Trophoblast cell (in vitro differentiated cells and primary cell): Measurements from ENCODE around the gene FBXL17.

Experiments used
- DNase-seq, 2 donors: peaks; one replicate each; pipeline ENCODE4 v3.0.0-alpha.2; 2016
- H2AFZ ChIP-seq: 2 replicates; pipeline ENCODE4 v1.6.1; 2013; ENCODE audit warnings: low read length, moderate library complexity, mild to moderate bottlenecking; ENCODE audit not compliant: insufficient read depth, poor library complexity
- H2AK5ac ChIP-seq: 2 replicates; pipeline ENCODE4 v1.6.1; 2013; ENCODE audit warnings: mild to moderate bottlenecking, low read length
- H2BK120ac ChIP-seq: 2 replicates; pipeline ENCODE4 v1.6.1; 2013; ENCODE audit warnings: low read length, mild to moderate bottlenecking, moderate library complexity; ENCODE audit not compliant: insufficient read depth, poor library complexity
- H2BK12ac ChIP-seq: 2 replicates; pipeline ENCODE4 v1.6.1; 2013; ENCODE audit warnings: mild to moderate bottlenecking, low read length, moderate library complexity
- H2BK5ac ChIP-seq: 2 replicates; pipeline ENCODE4 v1.6.1; 2013; ENCODE audit warnings: low read length, low read depth, moderate library complexity, mild to moderate bottlenecking; ENCODE audit not compliant: poor library complexity
- H3K14ac ChIP-seq: 2 replicates; pipeline ENCODE4 v1.6.1; 2013; ENCODE audit warnings: mild to moderate bottlenecking, low read length
- H3K18ac ChIP-seq: 2 replicates; pipeline ENCODE4 v1.6.1; 2013; ENCODE audit warnings: mild to moderate bottlenecking, low read length
- H3K23ac ChIP-seq: 2 replicates; pipeline ENCODE4 v1.6.1; 2013; ENCODE audit warnings: low read length
- H3K27ac ChIP-seq: 2 replicates; pipeline ENCODE4 v1.5.1; 2013; ENCODE audit warnings: low read depth, mild to moderate bottlenecking, inconsistent platforms, low read length, moderate library complexity
- H3K27me3 ChIP-seq: 2 replicates; pipeline ENCODE4 v1.6.1; 2013; ENCODE audit warnings: inconsistent platforms, mild to moderate bottlenecking, low read length, moderate library complexity; ENCODE audit not compliant: insufficient read depth
- H3K36me3 ChIP-seq, 2 experiments: 1 replicate in 1 of 2; 2 replicates in 1 of 2; pipeline ENCODE4 v1.6.1; 2013; ENCODE audit warnings: low read length in 2 of 2, mild to moderate bottlenecking in 2 of 2, moderate library complexity in 1 of 2; ENCODE audit not compliant: insufficient read depth in 2 of 2, control insufficient read depth in 1 of 2
- H3K4ac ChIP-seq: 2 replicates; pipeline ENCODE4 v1.6.1; 2013; ENCODE audit warnings: low read depth, mild to moderate bottlenecking, low read length, moderate library complexity
- H3K4me1 ChIP-seq, 2 experiments: 1 replicate in 1 of 2; 2 replicates in 1 of 2; pipeline ENCODE4 v1.6.1; 2013; ENCODE audit warnings: low read length in 2 of 2, mild to moderate bottlenecking in 2 of 2, moderate library complexity in 1 of 2; ENCODE audit not compliant: insufficient read depth in 2 of 2, control insufficient read depth in 1 of 2
- H3K4me2 ChIP-seq: 2 replicates; pipeline ENCODE4 v1.6.1; 2013; ENCODE audit warnings: inconsistent platforms, mild to moderate bottlenecking, low read length, moderate library complexity
- H3K4me3 ChIP-seq: 2 replicates; pipeline ENCODE4 v1.5.1; 2013; ENCODE audit warnings: mild to moderate bottlenecking, low read depth, low read length, inconsistent platforms
- H3K79me1 ChIP-seq: one replicate; pipeline ENCODE4 v1.6.1; 2013; ENCODE audit warnings: low read length
- H3K79me2 ChIP-seq: 2 replicates; pipeline ENCODE4 v1.6.1; 2013; ENCODE audit warnings: low read length, mild to moderate bottlenecking; ENCODE audit not compliant: control insufficient read depth, insufficient read depth, poor library complexity
- H3K9ac ChIP-seq: 2 replicates; pipeline ENCODE4 v1.6.1; 2013; ENCODE audit warnings: mild to moderate bottlenecking, low read length
- H3K9me3 ChIP-seq: 2 replicates; pipeline ENCODE4 v1.6.1; 2013; ENCODE audit warnings: low read depth, mild to moderate bottlenecking, control low read depth, inconsistent platforms, low read length; ENCODE audit not compliant: insufficient read depth
- H4K12ac ChIP-seq: 2 replicates; pipeline ENCODE4 v1.6.1; 2013; ENCODE audit warnings: low read depth, mild to moderate bottlenecking, low read length, moderate library complexity
- H4K8ac ChIP-seq: 2 replicates; pipeline ENCODE4 v1.6.1; 2013; ENCODE audit warnings: low read depth, mild to moderate bottlenecking, low read length, moderate library complexity
- H4K91ac ChIP-seq: one replicate; pipeline ENCODE4 v1.6.1; 2013; ENCODE audit warnings: low read depth, mild to moderate bottlenecking, low read length, moderate library complexity
- WGBS: extraction: QIAGEN DNeasy Blood & Tissue Kit; methylation state at CpG from one replicate; pipeline ENCODE4 v1.1.7; 2013; ENCODE audit warnings: missing lambda C conversion rate; ENCODE audit not compliant: insufficient read length, insufficient coverage; ENCODE audit errors: extremely low coverage; 5-methylcytosine and 5-hydroxymethylcytosine counted together

Gene FBXL17

GRCh38 chr5:107971846-107972245 lies 410.1 kb downstream of the FBXL17 start:
- Histone ChIP-seq H2AK5ac (no peak overlapping the region), H4K12ac (no peak overlapping the region), H2BK120ac (no peak overlapping the region), H3K4me2 (no peak overlapping the region), H3K9ac (no peak overlapping the region), H2BK5ac (no peak overlapping the region), H3K27ac (no peak overlapping the region), H3K4me3 (no peak overlapping the region), H3K9me3 (no peaks in the 10 kb centered on the region), H3K18ac (no peak overlapping the region), H3K4ac (no peak overlapping the region), H2AFZ (no peak overlapping the region), H4K8ac (no peak overlapping the region), H3K79me1 (no peaks in the 10 kb centered on the region), H3K36me3 (no peaks in the 10 kb centered on the region), H3K27me3 (no peaks in the 10 kb centered on the region), H3K23ac (no peak overlapping the region), H3K4me1 (no peaks in the 10 kb centered on the region), H3K79me2 (no peaks in the 10 kb centered on the region), H2BK12ac (no peak overlapping the region), H4K91ac (no peak overlapping the region), H3K14ac (no peak overlapping the region)
- no CpG with 5 or more reads among the region's 1 CpG for WGBS
- DNase-seq = no peak

- Histone ChIP-seq H3K9me3 (no peaks in the 10 kb centered on the region), H3K4ac (no peak overlapping the region), H3K79me1 (no peaks in the 10 kb centered on the region), H3K4me3 (no peak overlapping the region), H4K91ac (no peak overlapping the region), H2BK12ac (no peak overlapping the region), H4K8ac (no peak overlapping the region), H3K27me3 (no peaks in the 10 kb centered on the region), H3K9ac (no peak overlapping the region), H3K4me1 (no peaks in the 10 kb centered on the region), H3K36me3 (no peaks in the 10 kb centered on the region), H3K4me2 (no peak overlapping the region), H2BK120ac (no peak overlapping the region), H2BK5ac (no peak overlapping the region), H4K12ac (no peak overlapping the region), H3K27ac (no peak overlapping the region), H2AK5ac (no peak overlapping the region), H2AFZ (no peak overlapping the region), H3K14ac (no peak overlapping the region), H3K18ac (no peak overlapping the region), H3K23ac (no peak overlapping the region), H3K79me2 (no peaks in the 10 kb centered on the region)
- no peak for DNase-seq
Observed at GRCh38 chr5:107969847-107970246, 412.1 kb downstream of the FBXL17 start.

- no peak overlapping the region for H3K4ac ChIP-seq
- H4K91ac ChIP-seq = no peak overlapping the region
- no peaks in the 10 kb centered on the region for H3K4me1 ChIP-seq
- H4K12ac ChIP-seq = no peak overlapping the region
- H2AFZ ChIP-seq = no peak overlapping the region
- no peaks in the 10 kb centered on the region for H3K9me3 ChIP-seq
- WGBS = no CpG with 5 or more reads among the region's 4 CpGs
- no peak overlapping the region for H3K4me3 ChIP-seq
- no peak overlapping the region for H3K18ac ChIP-seq
- no peak overlapping the region for H3K9ac ChIP-seq
- H2BK120ac ChIP-seq = no peak overlapping the region
- no peak overlapping the region for H2BK5ac ChIP-seq
- no peak overlapping the region for H3K14ac ChIP-seq
- no peak for DNase-seq
- H2AK5ac ChIP-seq = no peak overlapping the region
- no peak overlapping the region for H4K8ac ChIP-seq
- H3K27me3 ChIP-seq = no peaks in the 10 kb centered on the region
- H3K23ac ChIP-seq = no peak overlapping the region
- H2BK12ac ChIP-seq = no peak overlapping the region
- no peak overlapping the region for H3K27ac ChIP-seq
- H3K4me2 ChIP-seq = no peak overlapping the region
- H3K36me3 ChIP-seq = no peaks in the 10 kb centered on the region
- H3K79me2 ChIP-seq = no peaks in the 10 kb centered on the region
- H3K79me1 ChIP-seq = no peaks in the 10 kb centered on the region
Observed at GRCh38 chr5:107968998-107969397, 412.9 kb downstream of the FBXL17 start.

GRCh38 chr5:107968406-107968843 lies 413.5 kb downstream of the FBXL17 start:
- Histone ChIP-seq H3K4ac (no peak overlapping the region), H3K27me3 (no peaks in the 10 kb centered on the region), H3K9me3 (no peaks in the 10 kb centered on the region), H3K27ac (no peak overlapping the region), H2BK120ac (no peak overlapping the region), H2BK5ac (no peak overlapping the region), H3K4me3 (no peak overlapping the region), H3K79me1 (no peaks in the 10 kb centered on the region), H2AK5ac (no peak overlapping the region), H3K9ac (no peak overlapping the region), H3K79me2 (no peaks in the 10 kb centered on the region), H3K23ac (no peak overlapping the region), H4K8ac (no peak overlapping the region), H3K4me1 (no peaks in the 10 kb centered on the region), H2BK12ac (no peak overlapping the region), H4K91ac (no peak overlapping the region), H4K12ac (no peak overlapping the region), H3K36me3 (no peaks in the 10 kb centered on the region), H2AFZ (no peak overlapping the region), H3K14ac (no peak overlapping the region), H3K18ac (no peak overlapping the region), H3K4me2 (no peak overlapping the region)
- DNase-seq = no peak

- no CpG with 5 or more reads among the region's 1 CpG for WGBS
- Histone ChIP-seq H2AFZ (no peak overlapping the region), H3K4me1 (no peaks in the 10 kb centered on the region), H4K8ac (no peak overlapping the region), H3K9me3 (no peaks in the 10 kb centered on the region), H3K18ac (no peak overlapping the region), H3K9ac (no peak overlapping the region), H4K12ac (no peak overlapping the region), H2BK120ac (no peak overlapping the region), H3K4me3 (no peak overlapping the region), H3K27me3 (no peaks in the 10 kb centered on the region), H3K4me2 (no peak overlapping the region), H4K91ac (no peak overlapping the region), H3K14ac (no peak overlapping the region), H3K27ac (no peak overlapping the region), H3K79me2 (no peaks in the 10 kb centered on the region), H2BK12ac (no peak overlapping the region), H3K23ac (no peak overlapping the region), H3K79me1 (no peaks in the 10 kb centered on the region), H2BK5ac (no peak overlapping the region), H2AK5ac (no peak overlapping the region), H3K36me3 (no peaks in the 10 kb centered on the region), H3K4ac (no peak overlapping the region)
- no peak for DNase-seq
Observed at GRCh38 chr5:107966201-107966600, 415.7 kb downstream of the FBXL17 start.
